Hepatocyte (in vitro differentiated cells): Measurements from ENCODE around the gene SUPT16H. TPM values are rescaled to one million over a fixed set of nuclear protein-coding genes. Genes with fewer than 3 reads are reported as not detected.

Experiments
- DNase-seq: peaks from one replicate; pipeline ENCODE4 v3.0.0-alpha.2; 2016; ENCODE audit warnings: low spot score
- H2AFZ ChIP-seq: fragments of 200-600 bp; sonication (generic); 2 replicates; pipeline ENCODE4 v1.6.0; 2016; ENCODE audit warnings: antibody characterized with exemption, mild to moderate bottlenecking
- H3K27ac ChIP-seq: fragments of 200-600 bp; sonication (generic); 2 replicates; pipeline ENCODE4 v1.5.1; 2016; ENCODE audit warnings: mild to moderate bottlenecking
- H3K27me3 ChIP-seq: fragments of 200-600 bp; sonication (generic); 2 replicates; pipeline ENCODE4 v1.6.1; 2016
- H3K36me3 ChIP-seq: fragments of 200-600 bp; sonication (generic); replicated peaks from 2 replicates; pipeline ENCODE4 v1.5.1; 2016; ENCODE audit warnings: low read depth; ENCODE audit not compliant: insufficient read depth
- H3K4me1 ChIP-seq: fragments of 200-600 bp; sonication (generic); 2 replicates; pipeline ENCODE4 v1.5.1; 2016; ENCODE audit warnings: mild to moderate bottlenecking, moderate library complexity; ENCODE audit not compliant: insufficient read depth
- H3K4me2 ChIP-seq: fragments of 200-600 bp; sonication (generic); 2 replicates; pipeline ENCODE4 v1.6.0; 2016
- H3K4me3 ChIP-seq: fragments of 200-600 bp; sonication (generic); 2 replicates; pipeline ENCODE4 v1.5.1; 2016; ENCODE audit warnings: mild to moderate bottlenecking
- H3K79me2 ChIP-seq: fragments of 200-600 bp; sonication (generic); 2 replicates; pipeline ENCODE4 v1.6.0; 2017; ENCODE audit warnings: mild to moderate bottlenecking
- H3K9me2 ChIP-seq: fragments of 200-600 bp; sonication (generic); replicated peaks from 2 replicates; pipeline ENCODE4 v1.6.0; 2017; ENCODE audit warnings: mild to moderate bottlenecking; ENCODE audit not compliant: insufficient read depth
- H3K9me3 ChIP-seq: fragments of 200-600 bp; sonication (generic); 2 replicates; pipeline ENCODE4 v1.5.1; 2016; ENCODE audit warnings: low read depth, mild to moderate bottlenecking
- H4K20me1 ChIP-seq: fragments of 200-600 bp; sonication (generic); 2 replicates; pipeline ENCODE4 v1.6.0; 2016; ENCODE audit warnings: mild to moderate bottlenecking; ENCODE audit not compliant: insufficient read depth, poor library complexity, severe bottlenecking
- CTCF ChIP-seq: fragments of 200-600 bp; sonication (generic); IDR thresholded peaks from 2 replicates; pipeline ENCODE4 v1.5.1; 2016; ENCODE audit warnings: antibody characterized with exemption, mild to moderate bottlenecking; ENCODE audit not compliant: poor library complexity
- EZH2 ChIP-seq: fragments of 200-600 bp; sonication (generic); IDR thresholded peaks from 2 replicates; pipeline ENCODE4 v1.6.1; 2016; ENCODE audit warnings: antibody characterized with exemption, mild to moderate bottlenecking, borderline replicate concordance
- EZH2phosphoT487 ChIP-seq: fragments of 200-600 bp; sonication (generic); IDR thresholded peaks from one replicate; pipeline ENCODE4 v1.6.1; 2018; ENCODE audit warnings: antibody characterized with exemption, mild to moderate bottlenecking, low read depth, moderate library complexity; ENCODE audit not compliant: unreplicated experiment, severe bottlenecking
- WGBS: methylation state at CpG from one replicate; pipeline ENCODE4 v1.1.6; 2016; ENCODE audit warnings: low lambda C conversion rate; ENCODE audit errors: missing lambda C conversion rate; 5-methylcytosine and 5-hydroxymethylcytosine counted together
- polyA plus RNA-seq: library from polyadenylated mRNA; unstranded; fragments of >200 nt; fragmentation: Nextera tagmentation; extraction: Ambion mirVana; gene quantifications from 2 replicates; pipeline ENCODE4 v1.2.1, GENCODE V29; 2016
- total RNA-seq: library from RNA; depleted of rRNA; stranded (reverse); fragments of >200 nt; gene quantifications from 2 replicates; pipeline ENCODE4 v1.2.3, GENCODE V29; 2014

The SUPT16H gene
- total and polyA plus RNA-seq, 2 experiments from 2014 or later, result 44.2 to 58.1 TPM

GRCh38 chr14:21398901-21399300 is 15.1 kb upstream of the SUPT16H start:
- Histone ChIP-seq H3K9me3 (no peaks in the 10 kb centered on the region), H3K27ac (no peak overlapping the region), H3K9me2 (no peaks in the 10 kb centered on the region), H3K4me1 (no peaks in the 10 kb centered on the region), H3K79me2 (no peaks in the 10 kb centered on the region), H3K4me3 (no peak overlapping the region), H2AFZ (no peak overlapping the region), H3K4me2 (no peak overlapping the region), H3K27me3 (no peaks in the 10 kb centered on the region), H3K36me3 (peaks cover 15% of the 10 kb centered on the region), H4K20me1 (no peaks in the 10 kb centered on the region)
- WGBS, result 94% methylated on average over 4 of the region's 4 CpGs
- no peak for DNase-seq
- TF ChIP-seq CTCF (no peak), EZH2 (no peak), EZH2phosphoT487 (no peak)

DNA sequence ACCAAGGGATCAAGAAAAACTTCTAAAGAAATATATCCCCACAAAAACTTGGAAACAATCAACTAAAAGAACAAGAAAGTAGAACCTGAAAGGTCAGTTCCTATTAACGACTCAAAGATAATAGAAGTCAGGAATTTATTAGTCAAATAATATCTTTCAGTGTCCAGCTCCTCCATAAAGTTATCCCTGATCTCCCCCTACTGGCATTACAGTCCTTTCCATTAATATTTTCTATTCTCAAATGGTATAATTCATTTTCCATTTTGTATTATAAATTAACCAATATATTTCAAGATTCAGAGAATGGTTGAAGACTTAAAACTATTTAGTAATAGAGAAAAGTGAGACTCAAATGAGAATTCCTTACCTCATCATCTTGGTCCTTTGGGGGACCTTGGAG is 11.6 kb upstream of the SUPT16H start:
- Histone ChIP-seq H3K4me2 (no peak overlapping the region), H2AFZ (no peak overlapping the region), H3K4me3 (no peak overlapping the region), H3K27ac (no peak overlapping the region), H3K9me3 (no peaks in the 10 kb centered on the region), H4K20me1 (no peaks in the 10 kb centered on the region), H3K4me1 (no peaks in the 10 kb centered on the region), H3K9me2 (no peaks in the 10 kb centered on the region), H3K79me2 (no peaks in the 10 kb centered on the region), H3K27me3 (no peaks in the 10 kb centered on the region), H3K36me3 (peaks cover 15% of the 10 kb centered on the region)
- 3% methylated on average over 1 of the region's 1 CpG for WGBS
- no peak for DNase-seq
- TF ChIP-seq CTCF (no peak), EZH2phosphoT487 (no peak), EZH2 (no peak)

GRCh38 chr14:21385188-21385904 is 1.5 kb upstream of the SUPT16H start:
- Histone ChIP-seq H3K27me3 (no peaks in the 10 kb centered on the region), H2AFZ (no peak overlapping the region), H4K20me1 (peaks cover 3% of the 10 kb centered on the region), H3K79me2 (peaks cover 31% of the 10 kb centered on the region), H3K9me3 (no peaks in the 10 kb centered on the region), H3K4me3 (peak overlapping the region; percentile 10), H3K4me1 (peaks cover 12% of the 10 kb centered on the region), H3K36me3 (no peaks in the 10 kb centered on the region), H3K4me2 (no peak overlapping the region), H3K9me2 (no peaks in the 10 kb centered on the region), H3K27ac (peak overlapping the region; percentile 98)
- no peak for DNase-seq
- WGBS, result 96% methylated on average over 7 of the region's 7 CpGs
- TF ChIP-seq EZH2 (no peak), EZH2phosphoT487 (no peak), CTCF (no peak)
